Measurements from ENCODE around the gene GPR139. TPM values are rescaled to one million over a fixed set of nuclear protein-coding genes. Genes with fewer than 3 reads are reported as not detected.

The GPR139 gene
- total RNA-seq, 3 donors from 2014 or later, result not detected

- H3K4me3 ChIP-seq, result no peak overlapping the region
- H3K36me3 ChIP-seq (ENCODE audit: low read depth), result no peaks in the 10 kb centered on the region
- TF ChIP-seq CTCF (IDR thresholded peaks at IDR 0.05), result no peak
- DNase-seq (no peak), ATAC-seq (no peak)
- intact Hi-C loops (cut with DNase I, micrococcal nuclease), result no loop called here
- H3K9me3 ChIP-seq, result no peaks in the 10 kb centered on the region
- no peaks in the 10 kb centered on the region for H3K4me1 ChIP-seq (ENCODE audit: low read depth)
These were observed 52.7 kb downstream of the GPR139 start for GRCh38 chr16:20020976-20021375.

GRCh38 chr16:20020083-20020482 lies 53.6 kb downstream of the GPR139 start:
- ATAC-seq (no peak), DNase-seq (no peak)
- no peaks in the 10 kb centered on the region for H3K4me1 ChIP-seq (ENCODE audit: low read depth)
- intact Hi-C loops (cut with DNase I, micrococcal nuclease), result no loop called here
- H3K36me3 ChIP-seq (ENCODE audit: low read depth), result no peaks in the 10 kb centered on the region
- no peak overlapping the region for H3K4me3 ChIP-seq
- no peak for TF ChIP-seq CTCF (IDR thresholded peaks at IDR 0.05)
- H3K9me3 ChIP-seq, result no peaks in the 10 kb centered on the region

GRCh38 chr16:20016234-20016633 lies 57.5 kb downstream of the GPR139 start:
- Histone ChIP-seq H3K4me3 (no peak overlapping the region), H3K36me3 (ENCODE audit: low read depth) (no peaks in the 10 kb centered on the region), H3K9me3 (no peaks in the 10 kb centered on the region), H3K4me1 (ENCODE audit: low read depth) (no peaks in the 10 kb centered on the region)
- intact Hi-C loops (cut with DNase I, micrococcal nuclease), result no loop called here
- TF ChIP-seq CTCF (IDR thresholded peaks at IDR 0.05), result no peak
- no peak for DNase-seq
- ATAC-seq, result no peak

GRCh38 chr16:20004931-20005330 lies 68.8 kb downstream of the GPR139 start:
- no peak for DNase-seq
- H3K9me3 ChIP-seq, result no peaks in the 10 kb centered on the region
- intact Hi-C loops (cut with DNase I, micrococcal nuclease), result no loop called here
- TF ChIP-seq CTCF (IDR thresholded peaks at IDR 0.05), result no peak
- H3K4me1 ChIP-seq (ENCODE audit: low read depth), result no peaks in the 10 kb centered on the region
- H3K36me3 ChIP-seq (ENCODE audit: low read depth), result no peaks in the 10 kb centered on the region
- no peak for ATAC-seq
- H3K4me3 ChIP-seq, result no peak overlapping the region

GRCh38 chr16:20002936-20003335 lies 70.8 kb downstream of the GPR139 start:
- intact Hi-C loops (cut with DNase I, micrococcal nuclease), result no loop called here
- TF ChIP-seq CTCF (IDR thresholded peaks at IDR 0.05), result no peak

More at GRCh38 chr16:20002936-20003335, 70.8 kb downstream of the GPR139 start:
- Histone ChIP-seq H3K4me1 (ENCODE audit: low read depth) (no peaks in the 10 kb centered on the region), H3K4me3 (no peak overlapping the region), H3K36me3 (ENCODE audit: low read depth) (no peaks in the 10 kb centered on the region), H3K9me3 (no peaks in the 10 kb centered on the region)
- DNase-seq (no peak), ATAC-seq (no peak)
